Stimulated activated CD4-positive, alpha-beta T cell treated with anti-CD3 and anti-CD28 coated beads, TNF-alpha, amount 100 ng/mL, for 24 hours (primary cell): ENCODE data around the gene CNTN1.
"Not testable (repeated sequence)": the region's sequence is repeated elsewhere in the genome, so short reads cannot be mapped to it uniquely, and the experiment has no call there.

Source experiments
- DNase-seq, 3 experiments: peaks; one replicate each; pipeline ENCODE4 v3.0.0-alpha.2; 2020; ENCODE audit warnings: low read depth in 3 of 3

Gene CNTN1

GRCh38 chr12:40697566-40698259 lies 5.5 kb downstream of the CNTN1 start:
- no peak for DNase-seq

DNA sequence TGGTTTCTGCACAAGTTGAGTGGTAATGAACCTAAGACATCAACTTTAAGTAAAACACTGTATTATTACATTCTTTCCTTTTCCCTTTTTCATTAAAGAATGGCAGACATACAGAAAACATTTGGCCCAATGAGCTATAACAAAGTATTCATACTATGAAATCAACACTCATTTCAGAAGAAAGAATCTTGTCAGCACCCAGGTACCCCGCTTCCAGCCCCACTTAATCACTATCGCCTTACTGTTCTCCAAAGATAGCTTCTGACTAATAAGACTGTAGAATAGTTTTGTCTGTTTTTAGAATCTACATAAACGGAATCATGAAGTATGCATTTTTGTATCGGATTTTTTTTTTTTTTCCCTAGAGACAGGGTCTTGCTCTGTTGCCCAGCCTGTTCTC lies 9.5 kb downstream of the CNTN1 start:
- no peak for DNase-seq

DNA sequence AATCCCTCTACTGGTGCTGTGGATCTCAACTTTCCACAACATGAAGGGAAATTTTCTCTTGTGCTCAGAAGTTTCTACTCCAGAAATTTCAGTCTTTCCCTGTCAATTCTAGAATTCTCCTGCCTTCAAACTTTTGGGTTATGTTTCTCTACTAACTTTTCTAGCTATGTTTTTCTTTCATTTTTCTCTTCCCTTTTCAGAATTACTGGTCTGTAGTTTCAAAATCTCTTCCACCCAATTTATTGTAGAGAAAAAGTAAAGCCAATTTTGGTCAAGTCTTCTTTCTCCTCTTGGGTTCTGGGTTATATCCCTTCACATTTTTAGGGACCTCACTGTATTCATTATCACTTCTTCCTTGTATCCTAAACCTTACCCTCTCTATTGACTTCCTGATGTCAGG lies 18.9 kb downstream of the CNTN1 start:
- DNase-seq, result no peak

- DNase-seq, result no peak
Observed at GRCh38 chr12:40714636-40715035, 22.4 kb downstream of the CNTN1 start.

GRCh38 chr12:40716037-40716436 lies 23.8 kb downstream of the CNTN1 start:
- DNase-seq, result no peak

DNA sequence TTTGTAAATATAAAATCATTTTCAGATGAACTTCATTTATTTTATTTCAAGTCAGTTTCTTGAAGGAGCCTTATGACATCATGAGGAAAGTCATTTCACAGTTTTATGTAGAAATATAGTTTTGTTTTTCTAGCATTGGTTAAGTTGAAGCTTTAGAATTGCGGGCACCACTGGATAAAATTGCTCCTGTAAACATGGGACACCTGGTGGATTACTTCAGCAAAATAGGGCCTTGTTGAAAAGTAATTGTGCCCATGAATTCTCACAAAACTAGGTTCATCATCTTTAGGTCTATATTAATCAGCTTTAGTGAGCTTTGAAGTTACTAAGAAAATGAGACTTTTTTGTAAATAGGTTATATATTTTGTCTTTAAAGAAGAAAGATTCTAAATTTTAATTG lies 25.3 kb downstream of the CNTN1 start:
- no peak for DNase-seq

GRCh38 chr12:40718878-40719372 lies 26.7 kb downstream of the CNTN1 start:
- DNase-seq, result no peak

DNA sequence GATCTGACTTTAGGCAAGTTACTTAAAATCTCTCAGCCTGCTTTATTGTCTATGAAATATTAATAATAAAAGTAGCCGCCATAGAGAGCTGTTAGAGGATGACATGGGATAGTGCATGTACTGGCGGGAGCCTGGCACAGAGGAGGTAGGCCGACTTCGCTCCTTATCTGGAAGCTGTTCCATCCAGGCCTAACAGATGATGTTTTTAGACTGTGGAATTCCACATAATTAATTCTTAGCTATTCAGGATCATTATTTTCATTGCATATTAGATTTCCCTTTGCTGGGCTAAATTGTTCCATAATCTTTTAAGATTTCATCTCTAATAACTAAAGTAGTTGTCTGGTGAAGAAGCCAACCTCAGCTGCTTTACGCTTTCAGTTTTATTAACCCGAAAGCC lies 30.8 kb downstream of the CNTN1 start:
- DNase-seq, result no peak

- DNase-seq, result no peak
Observed at GRCh38 chr12:40726366-40726765, 34.1 kb downstream of the CNTN1 start.

- no peak for DNase-seq
Observed at GRCh38 chr12:40727774-40728483, 35.7 kb downstream of the CNTN1 start.

- DNase-seq, result no peak
Observed at GRCh38 chr12:40730281-40730680, 38.0 kb downstream of the CNTN1 start.

DNA sequence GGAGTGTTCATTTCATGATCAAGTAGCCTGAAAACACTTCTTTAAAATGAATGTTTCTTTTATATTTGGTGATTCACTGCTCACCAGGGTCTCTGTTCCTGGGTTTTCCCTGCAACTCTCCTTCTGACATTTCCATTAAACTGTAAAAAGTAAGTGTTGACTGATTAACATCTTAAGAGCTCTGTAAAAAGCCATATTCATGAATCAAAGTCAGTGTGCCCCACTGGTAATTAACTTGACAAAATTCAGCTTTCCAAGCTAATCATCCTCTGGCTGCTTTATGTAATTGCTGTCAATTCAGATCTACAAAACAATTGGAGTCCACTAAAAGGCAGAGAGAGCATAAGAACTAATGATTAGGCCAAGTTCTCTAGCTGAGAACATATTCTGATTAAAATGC lies 41.6 kb downstream of the CNTN1 start:
- no peak for DNase-seq

- DNase-seq, result no peak
Observed at GRCh38 chr12:40734276-40734675, 42.0 kb downstream of the CNTN1 start.

DNA sequence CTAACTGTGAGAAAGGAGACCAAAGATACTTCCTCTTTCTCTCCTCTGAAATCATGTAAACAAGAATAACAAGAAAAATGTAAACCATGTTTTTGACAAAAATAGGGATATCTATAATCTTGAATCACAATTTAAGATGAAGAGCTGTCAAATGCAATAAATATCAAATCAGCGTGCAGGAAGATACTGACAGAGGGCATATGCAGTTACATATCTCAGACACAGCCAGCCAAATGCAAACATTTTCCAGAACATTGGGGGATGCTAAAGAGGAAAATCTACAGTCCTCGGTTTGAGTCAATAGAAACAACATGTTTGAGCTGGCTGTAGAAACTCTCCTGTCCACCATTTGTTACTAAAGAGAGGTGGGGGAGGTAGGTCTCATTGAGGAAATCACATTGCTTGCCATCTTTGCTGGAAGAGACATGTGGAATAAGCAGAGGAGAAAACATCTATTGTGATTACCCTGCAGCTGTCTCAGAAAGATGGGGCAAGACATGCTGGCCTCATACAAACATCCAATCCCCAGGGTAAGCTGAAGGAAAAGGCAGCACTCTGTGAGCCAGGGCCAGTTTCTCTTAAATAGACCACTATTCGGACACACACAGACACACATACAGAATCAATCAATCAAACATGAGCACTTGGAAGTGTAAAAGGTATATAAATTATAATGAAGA lies 43.5 kb downstream of the CNTN1 start:
- DNase-seq, result no peak

DNA sequence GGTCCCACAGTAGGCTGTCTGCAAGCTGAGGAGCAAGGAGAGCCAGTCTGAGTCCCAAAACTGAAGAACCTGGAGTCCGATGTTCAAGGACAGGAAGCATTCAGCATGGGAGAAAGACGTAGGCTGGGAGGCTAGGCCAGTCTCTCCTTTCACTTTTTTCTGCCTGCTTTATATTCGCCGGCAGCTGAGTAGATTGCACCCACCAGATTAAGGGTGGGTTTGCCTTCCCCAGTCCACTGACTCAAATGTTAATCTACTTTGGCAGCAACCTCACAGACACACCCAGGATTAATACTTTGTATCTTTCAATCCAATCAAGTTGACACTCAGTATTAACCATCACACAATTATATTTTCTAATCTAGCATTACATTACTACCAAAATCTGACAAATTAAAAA lies 45.2 kb downstream of the CNTN1 start:
- not testable (repeated sequence) for DNase-seq

DNA sequence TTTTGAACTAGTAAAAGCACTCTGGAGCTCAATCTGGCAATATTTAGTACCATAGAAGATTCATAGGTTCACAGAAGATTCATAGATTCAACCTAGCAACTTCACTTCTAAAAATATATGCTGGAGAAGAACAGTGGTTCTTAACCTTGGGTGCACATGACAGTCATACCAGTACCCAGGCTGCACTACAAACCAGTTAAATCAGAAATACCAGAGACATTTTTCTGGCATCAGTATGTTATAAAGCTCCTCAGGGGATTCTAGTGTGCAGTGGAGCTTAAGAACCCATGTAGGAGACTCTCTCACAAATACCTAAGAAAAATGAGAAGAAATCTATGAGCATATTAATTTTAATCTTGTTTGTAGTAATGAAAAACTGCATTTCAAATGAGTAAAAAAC lies 46.6 kb downstream of the CNTN1 start:
- DNase-seq, result no peak

DNA sequence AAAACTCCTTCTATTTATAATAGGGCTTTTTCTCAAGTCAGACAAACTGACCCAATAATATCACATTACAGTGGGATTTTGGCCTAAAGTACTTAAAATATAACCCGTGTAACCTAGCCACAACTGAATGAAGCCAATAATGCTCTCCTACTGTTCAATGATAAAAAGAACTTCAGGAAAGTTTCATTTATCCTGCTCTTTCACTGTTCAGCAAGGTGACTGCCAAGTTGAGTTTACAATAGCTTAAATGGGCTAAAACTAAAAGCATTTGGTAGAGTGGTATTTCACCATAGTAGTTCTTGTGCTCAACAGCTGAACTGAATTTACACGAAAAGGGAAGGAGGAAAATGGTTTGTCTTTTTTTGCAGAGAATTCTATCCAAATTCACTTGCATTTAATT lies 49.8 kb downstream of the CNTN1 start:
- no peak for DNase-seq

DNA sequence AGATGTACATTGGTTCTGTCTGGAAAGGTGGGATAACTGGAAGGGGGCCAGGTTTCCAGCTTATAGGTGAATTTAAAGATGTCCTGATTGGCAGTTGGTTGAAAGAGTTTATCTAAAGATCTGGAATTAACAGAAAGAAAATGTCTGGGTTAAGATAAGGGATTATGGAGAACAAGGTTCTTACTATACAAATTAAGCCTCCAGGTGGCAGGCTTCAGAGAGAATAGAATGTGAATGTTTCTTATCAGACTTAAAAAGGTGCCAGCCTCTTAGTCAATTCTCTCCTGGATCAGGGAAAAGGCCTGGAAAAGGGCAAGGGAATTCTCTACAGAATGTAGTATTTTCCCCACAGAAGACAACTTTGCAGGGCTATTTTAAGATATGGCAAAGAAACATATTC lies 53.1 kb downstream of the CNTN1 start:
- no peak for DNase-seq

GRCh38 chr12:40749863-40750262 lies 57.6 kb downstream of the CNTN1 start:
- no peak for DNase-seq

- DNase-seq, result no peak
Observed at GRCh38 chr12:40752011-40752410, 59.8 kb downstream of the CNTN1 start.

DNA sequence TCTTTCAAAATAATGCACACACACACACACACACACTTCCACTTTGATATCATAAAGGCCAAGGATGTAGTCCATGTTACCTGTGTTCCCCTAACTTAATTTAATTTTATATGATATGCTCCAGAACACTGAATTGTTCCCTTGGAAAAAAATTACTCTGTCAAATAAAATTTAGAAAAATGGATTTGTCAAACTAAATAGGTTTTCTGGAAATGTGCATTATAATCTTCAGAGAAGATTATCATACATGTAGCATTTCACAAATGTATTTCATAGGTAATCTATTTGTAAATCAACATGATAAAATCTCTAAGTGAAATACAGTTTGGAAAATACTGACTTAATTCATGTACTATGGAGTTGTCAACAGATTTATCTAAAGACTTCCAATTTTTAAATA lies 68.6 kb downstream of the CNTN1 start:
- no peak for DNase-seq

GRCh38 chr12:40762072-40762471 lies 69.8 kb downstream of the CNTN1 start:
- no peak for DNase-seq
